ENCODE measurements around the gene HDGFL3.
"Not testable (repeated sequence)": the region's sequence is repeated elsewhere in the genome, so short reads cannot be mapped to it uniquely, and the experiment has no call there.

HDGFL3 gene

DNA sequence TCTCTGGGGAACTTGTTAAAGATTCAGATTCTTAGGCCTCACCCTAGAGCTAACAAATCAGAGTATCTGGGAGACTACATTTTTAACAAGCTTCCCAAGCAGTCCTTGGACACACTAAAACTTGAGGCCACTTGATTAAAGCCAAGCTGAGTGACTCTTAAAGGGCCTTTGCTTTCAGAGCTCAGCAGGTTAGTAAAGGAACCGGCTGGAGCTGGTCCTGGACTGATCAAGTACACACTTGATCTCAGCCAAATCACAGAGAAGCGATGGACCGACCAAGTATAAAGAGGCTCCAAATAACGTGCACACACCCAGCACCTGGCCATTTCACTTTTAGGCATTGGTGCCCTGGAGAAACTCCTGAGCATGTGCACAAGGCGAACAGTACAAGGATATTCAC is 113.0 kb downstream of the HDGFL3 start:
- DNase-seq: no peak

DNA sequence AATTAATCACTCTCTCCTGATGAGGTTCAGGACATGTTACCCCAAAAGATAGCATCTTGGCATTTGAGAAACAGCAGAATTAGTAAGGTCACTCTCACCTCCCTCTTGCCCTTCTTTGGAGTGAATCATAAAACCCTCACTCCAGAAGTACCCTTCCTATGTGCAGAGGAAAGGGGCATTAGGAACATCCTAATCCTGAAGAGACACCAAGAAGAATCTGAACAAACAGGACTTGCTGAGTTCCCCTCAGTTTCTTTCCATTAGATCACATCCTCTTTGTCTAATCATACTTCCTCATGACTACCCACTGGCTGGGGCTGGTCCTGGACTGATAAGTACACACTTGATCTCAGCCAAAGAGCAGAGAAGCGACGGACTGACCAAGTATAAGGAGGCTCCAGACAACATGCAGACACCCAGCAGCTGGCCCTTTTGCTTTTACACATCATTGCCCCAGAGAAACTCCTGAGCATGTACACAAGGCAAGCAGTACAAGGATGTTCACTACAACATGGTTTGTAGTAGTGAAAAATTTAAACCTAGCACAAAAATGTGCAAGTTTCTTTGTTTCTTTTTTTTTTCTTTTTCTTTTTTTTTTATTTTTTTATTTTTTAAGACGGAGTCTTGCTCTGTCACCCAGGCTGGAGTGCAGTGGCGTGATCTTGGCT is 115.2 kb downstream of the HDGFL3 start:
- no peak for DNase-seq

DNA sequence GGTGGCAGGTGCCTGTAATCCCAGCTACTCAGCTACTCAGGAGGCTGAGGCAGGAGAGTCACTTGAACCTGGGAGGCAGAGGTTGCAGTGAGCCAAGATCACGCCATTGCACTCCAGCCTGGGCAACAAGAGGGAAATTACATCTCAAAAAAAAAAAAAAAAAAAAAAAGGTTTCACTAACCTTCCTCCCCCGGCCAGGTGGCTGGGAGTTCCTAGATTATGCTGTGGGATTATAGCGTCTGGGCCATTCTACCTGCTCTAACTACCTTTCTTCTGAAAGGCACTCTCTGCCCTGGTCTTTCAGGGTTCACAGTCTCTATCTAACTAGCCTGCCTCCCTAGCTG is 115.7 kb downstream of the HDGFL3 start:
- not testable (repeated sequence) for DNase-seq

DNA sequence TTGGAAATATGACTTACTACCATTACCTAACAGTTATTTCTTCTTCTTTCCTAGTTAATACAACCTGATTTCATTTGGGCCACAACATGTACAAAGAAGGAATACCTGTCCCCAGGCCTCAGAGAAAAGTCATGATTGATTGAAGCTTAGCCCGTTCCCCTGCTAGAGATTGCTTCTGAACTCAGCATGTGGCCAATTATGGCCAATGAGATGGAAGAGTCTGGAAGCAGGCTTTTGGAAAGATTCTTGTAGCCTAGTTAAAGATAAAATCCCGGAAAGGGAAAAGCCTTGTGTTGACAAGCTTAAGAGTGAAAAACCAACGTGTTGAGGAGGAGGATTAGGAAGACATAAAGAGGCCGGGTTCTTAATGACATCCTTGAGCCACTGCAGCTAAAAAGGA is 117.2 kb downstream of the HDGFL3 start:
- DNase-seq: no peak

DNA sequence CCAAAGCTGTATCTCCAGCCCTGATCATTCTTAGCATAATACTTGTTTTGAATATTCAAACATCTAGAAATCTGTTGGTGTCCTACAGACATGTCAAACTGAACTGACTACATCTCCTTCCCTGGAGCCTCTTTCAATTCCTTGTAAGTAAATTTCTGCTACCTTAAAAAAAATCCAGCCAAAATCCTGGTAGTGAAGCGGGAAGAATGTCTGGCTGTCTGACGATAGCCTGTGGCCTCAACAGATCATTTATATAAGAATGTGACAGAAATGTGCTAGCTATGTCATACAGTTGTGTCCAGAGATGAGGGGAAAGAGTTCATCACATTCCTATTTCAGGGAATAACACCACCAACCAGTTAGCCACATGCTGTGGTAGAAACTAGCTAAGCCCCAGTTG is 118.7 kb downstream of the HDGFL3 start:
- DNase-seq: no peak

DNA sequence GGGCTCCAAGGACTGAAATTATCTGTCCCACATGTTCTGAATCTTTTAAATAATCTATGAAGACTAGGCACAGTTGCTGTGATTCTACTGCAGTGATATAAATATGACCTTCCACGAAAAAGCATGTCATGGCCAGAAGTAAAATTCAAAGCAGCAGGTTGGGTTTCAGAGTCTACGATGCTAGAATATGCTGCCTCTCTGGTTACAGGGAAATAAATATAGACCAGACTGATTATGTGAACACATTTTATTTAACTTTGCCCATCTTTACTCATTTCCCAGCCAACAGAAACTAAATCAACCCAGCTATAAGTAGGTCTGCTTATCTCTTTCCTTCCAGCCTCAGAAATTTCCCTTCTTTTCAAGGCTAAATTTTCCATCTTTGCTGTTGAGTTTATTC is 120.0 kb downstream of the HDGFL3 start:
- no peak for DNase-seq

DNA sequence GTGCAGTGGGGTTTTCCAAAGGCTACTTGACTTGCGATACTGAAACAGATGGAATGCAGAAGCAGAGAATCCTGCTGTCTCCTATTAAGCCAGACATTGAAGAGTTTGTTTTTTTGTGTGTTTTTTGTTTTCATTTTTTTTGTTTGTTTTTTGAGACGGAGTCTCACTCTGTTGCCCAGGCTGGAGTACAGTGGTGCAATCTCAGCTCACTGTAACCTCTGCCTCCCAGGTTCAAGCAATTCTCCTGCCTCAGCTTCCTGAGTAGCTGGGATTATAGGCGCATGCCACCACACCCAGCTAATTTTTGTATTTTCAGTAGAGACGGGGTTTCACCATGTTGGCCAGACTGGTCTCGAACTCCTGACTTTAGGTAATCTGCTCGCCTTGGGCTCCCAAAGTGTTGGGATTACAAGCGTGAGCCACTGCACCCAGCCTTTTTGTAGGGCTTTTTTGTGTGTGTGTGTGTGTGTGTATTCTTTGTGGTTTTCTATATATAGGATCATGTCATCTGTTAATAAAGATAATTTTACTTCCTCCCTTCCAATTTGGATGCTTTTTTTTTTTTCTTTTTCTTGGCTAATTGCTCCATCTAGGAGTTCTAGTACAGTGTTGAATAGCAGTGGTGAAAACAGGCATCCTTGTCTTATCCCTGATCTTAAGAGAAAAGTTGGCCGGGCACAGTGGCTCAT is 121.6 kb downstream of the HDGFL3 start:
- DNase-seq: not testable (repeated sequence)

DNA sequence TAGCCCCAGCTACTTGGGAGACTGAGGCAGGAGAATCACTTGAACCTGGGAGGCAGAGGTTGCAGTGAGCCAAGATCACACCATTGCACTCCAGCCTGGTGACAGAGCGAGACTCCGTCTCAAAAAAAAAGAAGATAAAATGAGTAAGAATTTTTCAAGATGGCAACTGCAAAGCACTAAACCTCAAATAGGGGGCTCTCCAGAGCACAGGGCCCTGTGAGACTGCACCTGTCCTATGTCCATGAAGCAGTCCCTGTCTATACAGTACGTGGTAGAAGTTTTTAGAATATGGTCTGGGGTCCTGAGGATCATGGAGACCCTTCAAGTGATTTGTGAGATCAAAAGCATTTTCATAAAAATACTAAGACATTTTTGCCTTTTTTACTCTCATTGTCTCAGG is 122.2 kb downstream of the HDGFL3 start:
- not testable (repeated sequence) for DNase-seq

DNA sequence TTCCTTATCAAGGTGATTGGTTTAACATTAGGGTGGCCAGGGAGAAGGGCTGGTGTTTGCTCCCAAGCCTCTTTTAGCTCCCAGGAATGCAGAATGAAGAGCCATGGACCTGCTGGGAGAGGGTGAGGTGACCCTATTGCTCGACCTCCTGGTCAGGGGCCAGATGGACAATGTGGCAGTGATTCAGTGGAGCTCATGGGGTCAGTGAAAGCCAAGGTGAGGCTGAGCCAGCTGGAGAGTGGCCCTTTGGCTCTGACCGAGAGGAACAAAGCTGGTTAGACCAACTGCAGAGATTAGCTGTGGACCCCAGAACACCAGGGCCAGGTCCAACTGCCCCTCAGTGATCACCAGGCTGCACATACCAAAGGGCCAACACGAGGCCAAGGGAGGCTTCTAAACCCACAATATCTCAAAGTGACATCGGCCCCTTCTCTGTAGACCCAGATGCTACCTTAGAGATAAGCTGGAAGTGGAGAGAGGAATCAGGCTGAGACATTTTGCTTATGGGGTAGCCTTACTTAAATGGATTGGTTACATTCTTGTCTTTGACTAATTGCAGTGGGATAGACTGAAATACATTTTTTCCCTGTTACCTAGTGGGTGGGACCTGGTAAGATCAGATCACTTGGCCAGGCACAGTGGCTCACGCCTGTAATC is 124.8 kb downstream of the HDGFL3 start:
- DNase-seq: no peak

DNA sequence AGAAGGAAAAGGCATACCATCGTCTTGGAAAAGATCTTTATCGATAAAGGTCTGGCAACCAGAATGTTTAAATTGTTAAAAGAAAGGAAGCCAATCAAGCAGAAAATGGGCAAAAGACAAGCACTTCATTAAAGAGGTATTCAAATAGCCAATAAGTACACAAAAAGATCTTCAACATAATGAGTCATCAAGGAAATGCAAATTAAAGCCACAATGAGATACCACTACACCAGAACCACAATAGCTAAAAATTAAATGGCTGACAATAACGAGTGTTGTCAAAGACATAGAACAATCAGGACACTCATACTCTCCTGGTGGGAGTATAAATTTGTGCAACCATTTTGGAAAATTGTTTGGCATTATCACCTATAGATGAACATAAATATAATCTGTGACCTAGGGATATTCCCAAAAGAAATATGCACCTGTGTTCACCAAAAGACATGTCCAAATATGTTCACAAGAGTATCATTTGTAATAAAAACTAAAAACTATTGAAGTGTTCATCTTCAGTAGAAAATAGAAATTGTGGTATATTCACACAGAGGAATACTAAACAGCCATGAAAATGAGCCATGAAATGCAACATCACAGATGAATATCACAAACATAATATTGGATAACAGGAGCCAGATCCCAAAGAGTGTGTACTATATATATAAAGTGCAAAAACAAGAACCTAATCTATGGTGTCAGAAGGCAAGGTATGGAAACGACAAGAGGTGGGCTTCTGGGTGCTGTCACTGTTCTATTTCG is 126.2 kb downstream of the HDGFL3 start:
- no peak for DNase-seq

DNA sequence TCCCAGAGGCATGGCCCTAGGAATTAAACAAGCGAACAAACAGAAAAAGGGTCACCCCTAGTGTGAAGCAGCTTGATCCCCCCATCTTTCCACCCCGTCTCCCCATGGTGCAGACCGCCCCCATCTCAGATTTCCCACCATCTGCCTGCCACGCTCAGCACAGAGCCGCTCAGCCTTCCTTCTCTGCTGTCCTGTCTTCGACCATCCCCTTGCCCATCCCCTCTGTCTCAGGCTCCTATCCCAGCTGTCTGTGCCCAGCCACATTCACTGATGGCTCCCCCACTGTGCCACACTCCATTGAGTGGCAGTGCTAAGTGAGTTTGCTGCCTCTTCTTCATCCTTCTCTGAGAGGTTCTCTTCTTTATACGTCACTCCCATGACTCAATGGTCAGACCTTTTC is 128.9 kb downstream of the HDGFL3 start:
- no peak for DNase-seq

All from NCI-H2171 (cell line).